ENCODE results near the gene ZC3H13. TPM values are rescaled to one million over a fixed set of nuclear protein-coding genes. Genes with fewer than 3 reads are reported as not detected.

The ZC3H13 gene
- total RNA-seq (2012; rRNA removed) (10.8 and 16.1 TPM in 2 replicates), polyA plus RNA-seq (2012; rRNA removed) (6.3 and 7.7 TPM in 2 replicates), Bru-seq, nascent RNA (percentile 89 among the genes with signal in this experiment), BruChase-seq, experiment 1, labeled RNA remaining after a 6-hour chase (percentile 82 among the genes with signal in this experiment), BruChase-seq, experiment 2, labeled RNA remaining after a 2-hour chase (percentile 90 among the genes with signal in this experiment)
- 0.99 and 1.5 TPM in 2 replicates for polyA plus RNA-seq (2012; cell fraction: cytosol; rRNA removed)
- 1.6 and 8.0 TPM in 2 replicates for polyA plus RNA-seq (2012; cell fraction: nucleus; rRNA removed; ENCODE audit: low replicate concordance)
- long read RNA-seq, partial matches to known transcripts: 49 of 66 reads
- long read RNA-seq, other reads (novel, unspliced or antisense): 17 of 66 reads

DNA sequence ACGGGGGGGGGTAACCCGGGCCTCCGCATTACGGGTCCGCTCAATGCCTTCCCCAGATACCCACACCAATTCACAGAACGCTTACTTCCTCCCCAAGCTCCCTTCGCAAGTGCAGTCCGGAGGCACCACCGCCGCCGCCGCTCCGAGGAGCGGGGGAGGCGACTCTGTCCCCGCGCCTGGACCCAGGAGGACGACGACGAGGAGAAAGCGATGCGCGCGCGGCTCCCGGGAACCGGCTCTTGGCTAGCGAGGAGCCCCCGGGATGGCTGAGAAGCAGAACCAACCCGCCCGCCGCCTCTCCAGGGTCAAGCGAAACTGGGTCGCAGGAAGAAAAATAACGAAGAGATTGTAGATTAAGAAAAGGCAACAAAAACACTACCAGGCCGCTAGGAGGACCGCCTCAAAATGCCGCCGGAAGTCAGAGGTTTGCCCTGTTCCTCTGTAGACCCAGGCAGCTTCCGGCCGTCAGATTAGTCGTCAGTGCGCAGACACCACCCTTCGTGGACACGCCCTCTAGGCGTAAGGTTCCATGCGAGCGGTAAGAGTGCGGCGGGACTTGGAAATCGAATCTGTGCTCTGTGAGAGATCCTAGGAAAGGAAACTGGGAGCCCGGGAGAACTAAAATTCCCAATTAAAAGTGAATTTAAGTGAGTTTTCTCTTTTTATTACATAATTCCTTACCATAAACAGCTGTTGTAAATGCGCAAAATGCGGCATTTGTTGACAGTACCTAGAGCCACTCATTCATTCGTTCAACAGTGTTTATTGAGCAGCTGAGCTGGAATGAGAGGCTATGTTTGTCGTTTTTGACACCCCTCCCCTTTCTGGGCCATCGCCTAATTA is at the start of gene ZC3H13:
TSS of gene ZC3H13 (minus strand) at position 428 of the 843 bp plus-strand sequence. CDS start 7,239 bp downstream, outside the sequence.
- Histone ChIP-seq H3K23ac (ENCODE audit: low read depth, low read length) (peak within 1 kb of the TSS; percentile 88), H3K79me1 (ENCODE audit: low read depth in 1 of 2, low read length in 2 of 2) (peaks cover 0 to 14% of the 10 kb centered on the region in 2 experiments; a peak in 3 of 4 replicates), H3K14ac (replicated peaks; ENCODE audit: low read depth, low read length) (peak within 1 kb of the TSS; percentile 87), H2AFZ (replicated peaks; ENCODE audit: low read length, poor library complexity) (peak within 1 kb of the TSS; percentile 85), H3K36me3 (ENCODE audit: control insufficient read depth, insufficient read depth, low read length) (no peaks in the 10 kb centered on the region), H4K20me1 (ENCODE audit: insufficient read depth, low read length) (peaks cover 5% of the 10 kb centered on the region; the same call in 1 of the 2 replicates), H3K9me1 (ENCODE audit: insufficient read depth, low read length) (no peaks in the 10 kb centered on the region), H2BK15ac (ENCODE audit: low read depth, low read length) (no peak within 1 kb of the TSS), H2AK5ac (ENCODE audit: low read depth, low read length) (no peak within 1 kb of the TSS), H3K4me3 (ENCODE audit: insufficient read depth, low read depth, low read length) (peak within 1 kb of the TSS; percentile 80), H2BK120ac (ENCODE audit: low read depth, low read length) (no peak within 1 kb of the TSS), H3K9me3 (ENCODE audit: control insufficient read depth, insufficient read depth, low read length) (no peaks in the 10 kb centered on the region), H3K27ac (ENCODE audit: insufficient read depth, low read length) (peak within 1 kb of the TSS; percentile 86), H4K8ac (ENCODE audit: low read depth in 2 of 2, low read length in 2 of 2) (peak within 1 kb of the TSS; percentile 51 to 77), H3K4me2 (ENCODE audit: low read depth, low read length) (peak within 1 kb of the TSS; percentile 99), H2BK20ac (ENCODE audit: low read depth, low read length) (no peak within 1 kb of the TSS), H3K56ac (ENCODE audit: extremely low read depth, insufficient read depth, low read length) (peak within 1 kb of the TSS; percentile 74), H3K4ac (ENCODE audit: low read depth, low read length) (peak within 1 kb of the TSS; percentile 62), H4K91ac (ENCODE audit: insufficient read depth, low read depth, low read length) (peak within 1 kb of the TSS; percentile 49; the same call in 1 of the 2 replicates), H3K18ac (ENCODE audit: low read depth, low read length) (no peak within 1 kb of the TSS; the same call in 1 of the 2 replicates), H4K5ac (ENCODE audit: low read depth, low read length) (peak within 1 kb of the TSS; percentile 50), H3K4me1 (ENCODE audit: control insufficient read depth, insufficient read depth, low read length) (no peaks in the 10 kb centered on the region), H2AK9ac (replicated peaks; ENCODE audit: low read depth, low read length, poor library complexity) (peak within 1 kb of the TSS; percentile 74), H3K27me3 (ENCODE audit: control insufficient read depth, insufficient read depth, low read length) (no peaks in the 10 kb centered on the region), H2BK5ac (ENCODE audit: low read depth, low read length, poor library complexity, severe bottlenecking) (peak within 1 kb of the TSS; percentile 64), H3K9ac (ENCODE audit: low read depth, low read length) (peak within 1 kb of the TSS; percentile 99)
- TF ChIP-seq POLR2A (IDR thresholded peaks at IDR 0.05; ENCODE audit: low read depth, low read length): peak; percentile 83
- no peak for TF ChIP-seq MAFK (IDR thresholded peaks at IDR 0.05; ENCODE audit: low read depth, low read length)
- no peak for TF ChIP-seq MAZ (IDR thresholded peaks at IDR 0.05; ENCODE audit: borderline replicate concordance, low read depth, low read length)
- TF ChIP-seq, protein P1, sequence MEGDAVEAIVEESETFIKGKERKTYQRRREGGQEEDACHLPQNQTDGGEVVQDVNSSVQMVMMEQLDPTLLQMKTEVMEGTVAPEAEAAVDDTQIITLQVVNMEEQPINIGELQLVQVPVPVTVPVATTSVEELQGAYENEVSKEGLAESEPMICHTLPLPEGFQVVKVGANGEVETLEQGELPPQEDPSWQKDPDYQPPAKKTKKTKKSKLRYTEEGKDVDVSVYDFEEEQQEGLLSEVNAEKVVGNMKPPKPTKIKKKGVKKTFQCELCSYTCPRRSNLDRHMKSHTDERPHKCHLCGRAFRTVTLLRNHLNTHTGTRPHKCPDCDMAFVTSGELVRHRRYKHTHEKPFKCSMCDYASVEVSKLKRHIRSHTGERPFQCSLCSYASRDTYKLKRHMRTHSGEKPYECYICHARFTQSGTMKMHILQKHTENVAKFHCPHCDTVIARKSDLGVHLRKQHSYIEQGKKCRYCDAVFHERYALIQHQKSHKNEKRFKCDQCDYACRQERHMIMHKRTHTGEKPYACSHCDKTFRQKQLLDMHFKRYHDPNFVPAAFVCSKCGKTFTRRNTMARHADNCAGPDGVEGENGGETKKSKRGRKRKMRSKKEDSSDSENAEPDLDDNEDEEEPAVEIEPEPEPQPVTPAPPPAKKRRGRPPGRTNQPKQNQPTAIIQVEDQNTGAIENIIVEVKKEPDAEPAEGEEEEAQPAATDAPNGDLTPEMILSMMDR (conservative IDR thresholded peaks at IDR 0.05; ENCODE audit: low read depth, low read length): peak; percentile 32
- no peak for TF ChIP-seq ELK1 (IDR thresholded peaks at IDR 0.05; ENCODE audit: borderline replicate concordance, low read depth, low read length)
- TF ChIP-seq MXI1 (IDR thresholded peaks at IDR 0.05; ENCODE audit: borderline replicate concordance, low read depth, low read length): peak; percentile 86
- 0 out of 2 replicates have a peak, but pooled peaks have one; percentile 14 for TF ChIP-seq BHLHE40 (IDR thresholded peaks at IDR 0.05; ENCODE audit: low read depth, low read length)
- DNase-seq: peak; percentile 96
- intact Hi-C loops (cut with micrococcal nuclease) (loop anchor here (1.0 to 10.0 kb wide), 2 partner anchors 11 to 278 kb away; no protein-coding TSS in a partner anchor), dilution Hi-C loops (cut with HindIII; ENCODE audit: low sequenced_read_pairs, unreplicated experiment) (no loop called here), in situ Hi-C loops (cut with MboI; ENCODE audit: low sequenced_read_pairs) (no loop called here)
- BruUV-seq (replicated peaks): no TSS peak
- ChIA-PET CTCF (interaction anchor here (0.9 kb wide), 1 partner anchor 12 kb away, joined by 5 read pairs; no protein-coding TSS in a partner anchor), POLR2A (ENCODE audit: unreplicated experiment) (interaction anchor here (0.5 to 0.6 kb wide), 2 partner anchors 12 to 227 kb away, joined by 3 read pairs; no protein-coding TSS in a partner anchor)
- WGBS, 2 experiments (ENCODE audit: extremely low coverage in 2 of 2, insufficient read length in 1 of 2): no CpG with 5 or more reads among the region's 57 CpGs
- peak; percentile 100 for ATAC-seq (ENCODE audit: low read depth)

All from IMR-90 (cell line).